ENCODE measurements around the gene C14orf180. TPM values are rescaled to one million over a fixed set of nuclear protein-coding genes. Genes with fewer than 3 reads are reported as not detected.

C14orf180 gene
- total and polyA plus RNA-seq, 12 donors: 13.8 to 139 (median 75.1) TPM

DNA sequence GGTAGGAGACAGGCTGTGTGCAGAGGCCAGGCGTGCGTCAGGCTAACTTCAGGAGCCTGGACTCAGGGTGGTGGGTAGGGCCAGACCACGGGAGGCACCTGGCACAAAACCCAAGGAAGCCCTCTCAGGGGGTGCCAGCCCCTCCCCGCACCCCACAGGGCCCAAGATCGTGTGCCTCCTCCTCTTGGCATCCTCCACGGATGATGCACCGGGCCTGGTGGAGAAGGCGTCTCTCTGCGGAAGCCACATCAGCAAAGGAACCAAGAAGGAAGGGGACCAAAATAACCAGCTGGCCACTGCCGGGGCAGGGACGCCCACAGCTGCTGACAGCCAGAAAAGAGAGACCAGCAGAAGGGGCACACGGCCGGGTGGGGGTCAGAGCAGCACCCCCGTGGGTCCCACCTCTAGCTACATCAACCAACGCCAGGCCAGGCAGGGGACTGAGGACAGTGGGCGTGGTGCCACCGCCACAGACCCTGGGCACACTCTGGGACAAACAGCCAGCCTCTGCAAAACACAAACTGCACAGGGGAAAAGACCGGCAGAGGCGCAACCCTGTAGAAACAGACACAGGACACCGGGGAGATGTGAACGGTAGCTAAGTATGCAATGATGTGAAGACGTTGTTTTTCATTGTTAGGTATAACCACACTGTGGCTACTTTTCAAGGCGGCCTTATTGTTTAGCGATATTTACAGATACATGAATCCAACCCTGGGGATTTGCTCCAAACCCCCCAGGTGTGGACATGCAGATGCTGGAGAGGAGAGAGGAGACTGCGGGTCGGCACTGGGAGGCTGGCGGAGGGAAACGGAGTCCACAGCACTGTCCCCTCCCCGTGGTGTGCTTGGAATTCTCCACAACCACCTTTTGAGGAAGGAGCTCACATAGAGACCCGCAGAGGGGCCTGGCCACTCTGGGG is 26.1 kb upstream of the C14orf180 start:
- no peak overlapping the region for H3K4me3 ChIP-seq
- TF ChIP-seq, protein P1, sequence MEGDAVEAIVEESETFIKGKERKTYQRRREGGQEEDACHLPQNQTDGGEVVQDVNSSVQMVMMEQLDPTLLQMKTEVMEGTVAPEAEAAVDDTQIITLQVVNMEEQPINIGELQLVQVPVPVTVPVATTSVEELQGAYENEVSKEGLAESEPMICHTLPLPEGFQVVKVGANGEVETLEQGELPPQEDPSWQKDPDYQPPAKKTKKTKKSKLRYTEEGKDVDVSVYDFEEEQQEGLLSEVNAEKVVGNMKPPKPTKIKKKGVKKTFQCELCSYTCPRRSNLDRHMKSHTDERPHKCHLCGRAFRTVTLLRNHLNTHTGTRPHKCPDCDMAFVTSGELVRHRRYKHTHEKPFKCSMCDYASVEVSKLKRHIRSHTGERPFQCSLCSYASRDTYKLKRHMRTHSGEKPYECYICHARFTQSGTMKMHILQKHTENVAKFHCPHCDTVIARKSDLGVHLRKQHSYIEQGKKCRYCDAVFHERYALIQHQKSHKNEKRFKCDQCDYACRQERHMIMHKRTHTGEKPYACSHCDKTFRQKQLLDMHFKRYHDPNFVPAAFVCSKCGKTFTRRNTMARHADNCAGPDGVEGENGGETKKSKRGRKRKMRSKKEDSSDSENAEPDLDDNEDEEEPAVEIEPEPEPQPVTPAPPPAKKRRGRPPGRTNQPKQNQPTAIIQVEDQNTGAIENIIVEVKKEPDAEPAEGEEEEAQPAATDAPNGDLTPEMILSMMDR (IDR thresholded peaks at IDR 0.05): no peak
- DNase-seq: no peak
- no peaks in the 10 kb centered on the region for H3K4me1 ChIP-seq
- no peak overlapping the region for H3K27ac ChIP-seq
- WGBS, 2 donors: 83 to 85% methylated on average over 30 of the region's 30 CpGs
- intact Hi-C loops (cut with DNase I): no loop called here
- H3K9me3 ChIP-seq: no peaks in the 10 kb centered on the region
- no peak for ATAC-seq
- peaks cover 0 to 51% (median 18%) of the 10 kb centered on the region in 7 donors for H3K27me3 ChIP-seq
- H3K36me3 ChIP-seq: no peaks in the 10 kb centered on the region

DNA sequence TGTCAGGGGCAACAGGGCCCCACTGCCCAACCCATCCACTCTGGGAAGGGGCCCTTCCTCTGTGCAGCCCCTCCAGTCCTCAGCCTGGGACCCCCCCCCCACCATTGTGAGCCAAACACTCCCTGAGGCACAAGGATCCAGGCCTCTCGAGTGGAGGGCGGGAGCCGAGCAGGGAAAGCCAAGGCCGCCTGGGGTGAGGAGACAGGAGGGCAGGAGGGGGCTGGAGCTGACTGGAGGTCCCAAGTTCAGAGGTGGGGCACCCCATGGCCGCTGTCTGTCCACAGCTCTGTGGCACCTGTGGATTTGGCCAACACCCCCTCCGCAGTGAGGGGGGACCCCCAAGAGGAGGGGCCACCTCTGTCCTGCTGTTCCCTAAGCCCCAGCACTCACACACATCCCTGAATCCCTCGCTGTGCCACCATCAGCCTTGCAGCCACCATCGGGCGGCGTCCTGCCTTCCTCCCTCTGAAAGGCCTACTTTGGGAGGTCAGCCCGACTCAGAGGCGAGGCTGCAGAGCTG is 25.4 kb upstream of the C14orf180 start:
- DNase-seq (no peak), ATAC-seq (no peak)
- TF ChIP-seq, protein P1 (IDR thresholded peaks at IDR 0.05): no peak
- Histone ChIP-seq H3K9me3 (no peaks in the 10 kb centered on the region), H3K27me3 (peaks cover 0 to 48% (median 18%) of the 10 kb centered on the region in 7 donors), H3K4me1 (no peaks in the 10 kb centered on the region), H3K4me3 (no peak overlapping the region), H3K27ac (no peak overlapping the region), H3K36me3 (no peaks in the 10 kb centered on the region)
- intact Hi-C loops (cut with DNase I): no loop called here
- 79 to 83% methylated on average over 12 of the region's 12 CpGs for WGBS, 2 donors

DNA sequence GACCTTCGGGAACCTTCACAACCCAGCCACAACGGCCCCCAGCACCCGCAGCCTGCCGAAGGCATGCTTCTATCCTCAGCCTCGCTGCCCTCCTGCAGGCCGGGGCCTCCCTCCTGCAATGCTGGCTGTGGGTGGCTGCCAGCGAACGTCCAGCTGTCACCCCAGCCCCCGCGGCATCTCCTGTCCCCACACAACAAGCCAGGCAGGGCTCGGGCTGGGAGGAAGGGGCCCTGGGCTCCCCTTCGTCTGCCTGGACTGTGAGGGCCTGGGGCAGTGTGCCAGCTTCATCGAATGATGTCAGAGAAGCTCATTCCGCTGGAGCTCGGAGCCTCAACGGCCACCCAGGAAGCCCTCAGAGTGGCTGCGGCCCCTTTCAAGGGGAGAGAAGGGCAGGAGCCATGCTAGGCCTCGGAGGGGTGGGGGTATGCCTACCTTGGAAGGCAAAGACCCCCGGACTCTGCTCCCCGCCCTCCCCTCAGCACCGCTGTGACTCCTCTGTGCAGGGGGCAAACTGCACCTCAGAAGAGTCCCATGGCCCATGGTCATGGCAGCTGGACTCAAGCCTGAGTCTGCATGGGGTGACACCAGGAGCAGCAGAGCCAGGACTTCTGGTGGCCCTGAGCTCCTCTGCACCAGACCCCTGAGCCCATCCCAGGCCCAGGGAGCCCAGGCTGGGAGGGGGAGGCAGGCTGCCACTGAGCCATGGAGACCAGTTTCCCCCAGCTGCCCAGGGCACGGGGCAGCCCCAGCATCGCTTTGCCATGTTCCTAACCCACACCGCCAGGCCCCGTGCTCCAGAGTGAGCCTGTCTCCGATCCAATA is 24.7 kb upstream of the C14orf180 start:
- H3K27ac ChIP-seq: no peak overlapping the region
- no peaks in the 10 kb centered on the region for H3K36me3 ChIP-seq
- H3K4me1 ChIP-seq: no peaks in the 10 kb centered on the region
- no peaks in the 10 kb centered on the region for H3K9me3 ChIP-seq
- H3K4me3 ChIP-seq: no peak overlapping the region
- peaks cover 0 to 42% (median 18%) of the 10 kb centered on the region in 7 donors for H3K27me3 ChIP-seq
- TF ChIP-seq, protein P1 (IDR thresholded peaks at IDR 0.05): no peak
- 57 to 59% methylated on average over 25 to 26 of the region's 26 CpGs for WGBS, 2 donors
- DNase-seq (peak in 1 of 2 donors; percentile 6), ATAC-seq (no peak)
- intact Hi-C loops (cut with DNase I): no loop called here

Data from heart right ventricle (tissue), 16 donors.